Measurements from ENCODE around the gene PAFAH1B2. TPM values are rescaled to one million over a fixed set of nuclear protein-coding genes. Genes with fewer than 3 reads are reported as not detected.

Gene PAFAH1B2
- total and polyA plus RNA-seq, 2 of the 8 experiments (the other 6 are each of a cell fraction or from before 2014, with no cell fraction given), result 38.2 to 161 TPM

- no peak for TF ChIP-seq RBBP5 (IDR thresholded peaks at IDR 0.05; ENCODE audit: borderline replicate concordance, low read depth, low read length)
- no peak for TF ChIP-seq CBX5 (IDR thresholded peaks at IDR 0.05; ENCODE audit: low read depth, low read length)
- no peak for TF ChIP-seq RAD21 (IDR thresholded peaks at IDR 0.05 in 1 of 2, conservative IDR thresholded peaks at IDR 0.05 in 1 of 2; ENCODE audit: low read depth in 2 of 2, low read length in 2 of 2)
- no peak for TF ChIP-seq ATF2 (IDR thresholded peaks at IDR 0.05; ENCODE audit: low read length)
- TF ChIP-seq SUZ12 (IDR thresholded peaks at IDR 0.05; ENCODE audit: low read length), result no peak
These were observed 8.0 kb downstream of the PAFAH1B2 start (continued) for GRCh38 chr11:117152066-117152465.

Data from H1 (cell line).